AG04450 (cell line): ENCODE data around the gene AKAP10. TPM values are rescaled to one million over a fixed set of nuclear protein-coding genes. Genes with fewer than 3 reads are reported as not detected.
"Not testable (repeated sequence)": the region's sequence is repeated elsewhere in the genome, so short reads cannot be mapped to it uniquely, and the experiment has no call there.

ENCODE experiments used
- CTCF ChIA-PET: fragments of 300-600, 350-600 bp; formaldehyde crosslinking; extraction: SDS; loops from one replicate; lab custom pipeline; 2022; ENCODE audit warnings: antibody characterized with exemption, inconsistent platforms; lab: Charles Lee
- POLR2A ChIA-PET: fragments of 350-600 bp; formaldehyde crosslinking; extraction: SDS; loops from one replicate; lab custom pipeline; 2021; ENCODE audit warnings: antibody characterized with exemption, inconsistent platforms; lab: Yijun Ruan, JAX
- DNase-seq: peaks from one replicate; pipeline ENCODE4 v3.0.0-alpha.2; 2011; ENCODE audit warnings: low read depth, low spot score
- H3K27ac ChIP-seq: one replicate; pipeline ENCODE4 v1.5.1; 2012; ENCODE audit warnings: low read depth, low read length, control low read depth
- H3K27me3 ChIP-seq: one replicate; pipeline ENCODE4 v1.6.0; 2012; ENCODE audit warnings: low read length; ENCODE audit not compliant: control insufficient read depth, insufficient read depth
- H3K4me3 ChIP-seq: 2 replicates; pipeline ENCODE4 v1.5.1; 2011; ENCODE audit warnings: mild to moderate bottlenecking, low read depth, low read length, control low read depth
- H3K9me3 ChIP-seq: 2 replicates; pipeline ENCODE4 v1.5.1; 2012; ENCODE audit warnings: low read length; ENCODE audit not compliant: control insufficient read depth, insufficient read depth
- polyA plus RNA-seq: library from polyadenylated mRNA; depleted of rRNA; stranded (reverse); fragments of >200 nt; gene quantifications from 2 replicates; pipeline ENCODE4 v1.2.3, GENCODE V29; 2011
- TF ChIP-seq, protein P1 (sequence below): IDR thresholded peaks from 2 replicates; pipeline ENCODE4 v1.5.1; 2011; ENCODE audit warnings: low read depth, low read length, control low read depth, inconsistent platforms

Gene AKAP10
- polyA plus RNA-seq, 1 experiment = 33.2 TPM

DNA sequence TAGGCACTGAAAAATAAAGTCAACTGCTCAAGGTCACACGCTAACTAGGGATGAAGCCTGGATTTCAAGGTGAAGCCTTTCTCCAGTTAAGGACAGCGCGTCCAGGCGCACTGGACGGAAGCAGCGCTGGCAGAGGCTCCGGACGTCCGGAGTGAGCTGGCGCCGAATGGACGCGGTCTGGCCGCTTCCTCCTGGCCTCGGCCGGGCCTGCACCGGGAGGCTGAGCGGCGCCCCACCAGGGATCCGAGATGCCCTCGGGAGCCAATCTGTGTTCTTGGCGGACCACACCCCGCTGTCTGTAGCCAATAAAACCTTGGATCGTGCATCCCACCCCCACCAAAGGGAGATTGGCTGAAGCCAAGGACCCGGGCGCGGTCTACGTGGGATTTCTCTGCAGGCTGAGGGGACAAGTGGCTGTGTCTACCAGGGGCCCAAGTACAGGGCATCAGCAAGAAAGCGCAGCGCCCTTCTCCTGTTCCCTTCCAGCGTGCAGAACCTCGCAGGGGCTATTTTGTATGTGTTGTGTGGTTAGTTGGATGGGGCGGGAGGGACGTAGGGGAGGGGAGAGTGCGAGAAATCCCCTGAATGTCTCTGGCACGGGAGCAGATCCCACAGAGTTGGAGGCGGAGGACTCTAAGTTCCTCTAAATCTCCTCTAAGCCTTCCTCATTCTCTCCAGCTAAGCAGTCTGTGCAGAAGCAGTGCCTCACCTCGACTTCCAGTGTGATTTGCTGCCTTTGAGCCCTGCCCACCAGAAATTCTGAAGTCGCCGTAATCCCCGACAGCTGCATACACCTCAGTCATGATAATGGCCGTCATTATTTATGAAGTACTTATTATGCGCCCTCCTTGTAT, 2.5 kb upstream of the AKAP10 start:
- DNase-seq = no peak
- Histone ChIP-seq H3K27ac (no peak overlapping the region), H3K27me3 (no peaks in the 10 kb centered on the region), H3K9me3 (peaks cover 4% of the 10 kb centered on the region), H3K4me3 (no peak overlapping the region)
- POLR2A ChIA-PET = no interaction called here
- TF ChIP-seq, protein P1, sequence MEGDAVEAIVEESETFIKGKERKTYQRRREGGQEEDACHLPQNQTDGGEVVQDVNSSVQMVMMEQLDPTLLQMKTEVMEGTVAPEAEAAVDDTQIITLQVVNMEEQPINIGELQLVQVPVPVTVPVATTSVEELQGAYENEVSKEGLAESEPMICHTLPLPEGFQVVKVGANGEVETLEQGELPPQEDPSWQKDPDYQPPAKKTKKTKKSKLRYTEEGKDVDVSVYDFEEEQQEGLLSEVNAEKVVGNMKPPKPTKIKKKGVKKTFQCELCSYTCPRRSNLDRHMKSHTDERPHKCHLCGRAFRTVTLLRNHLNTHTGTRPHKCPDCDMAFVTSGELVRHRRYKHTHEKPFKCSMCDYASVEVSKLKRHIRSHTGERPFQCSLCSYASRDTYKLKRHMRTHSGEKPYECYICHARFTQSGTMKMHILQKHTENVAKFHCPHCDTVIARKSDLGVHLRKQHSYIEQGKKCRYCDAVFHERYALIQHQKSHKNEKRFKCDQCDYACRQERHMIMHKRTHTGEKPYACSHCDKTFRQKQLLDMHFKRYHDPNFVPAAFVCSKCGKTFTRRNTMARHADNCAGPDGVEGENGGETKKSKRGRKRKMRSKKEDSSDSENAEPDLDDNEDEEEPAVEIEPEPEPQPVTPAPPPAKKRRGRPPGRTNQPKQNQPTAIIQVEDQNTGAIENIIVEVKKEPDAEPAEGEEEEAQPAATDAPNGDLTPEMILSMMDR = no peak
- CTCF ChIA-PET = interaction anchor here (1.1 kb wide), 1 partner anchor 13 kb away, joined by 4 read pairs; no protein-coding TSS in a partner anchor

DNA sequence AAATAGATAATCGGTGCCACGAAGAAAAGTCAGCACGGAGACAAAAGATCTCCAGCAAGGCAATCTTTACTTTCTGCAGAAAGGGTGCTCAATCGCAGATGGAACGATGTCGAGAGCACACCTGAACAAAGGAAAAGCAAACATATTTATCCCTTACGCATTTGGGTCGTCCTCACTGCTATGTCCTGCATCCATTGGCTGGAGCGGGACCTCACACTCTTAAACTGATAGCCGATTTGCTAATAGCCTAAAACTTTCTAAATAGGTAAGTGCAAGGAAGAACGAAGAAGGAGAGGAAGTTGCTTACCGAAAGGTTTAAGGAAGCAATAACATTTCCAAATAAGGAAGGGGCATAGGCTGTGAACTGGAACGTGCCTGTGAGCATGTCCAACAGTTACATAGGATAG, 1.2 kb upstream of the AKAP10 start:
- CTCF ChIA-PET = interaction anchor here (0.8 kb wide), 1 partner anchor 138 kb away, joined by 3 read pairs; no protein-coding TSS in a partner anchor

DNA sequence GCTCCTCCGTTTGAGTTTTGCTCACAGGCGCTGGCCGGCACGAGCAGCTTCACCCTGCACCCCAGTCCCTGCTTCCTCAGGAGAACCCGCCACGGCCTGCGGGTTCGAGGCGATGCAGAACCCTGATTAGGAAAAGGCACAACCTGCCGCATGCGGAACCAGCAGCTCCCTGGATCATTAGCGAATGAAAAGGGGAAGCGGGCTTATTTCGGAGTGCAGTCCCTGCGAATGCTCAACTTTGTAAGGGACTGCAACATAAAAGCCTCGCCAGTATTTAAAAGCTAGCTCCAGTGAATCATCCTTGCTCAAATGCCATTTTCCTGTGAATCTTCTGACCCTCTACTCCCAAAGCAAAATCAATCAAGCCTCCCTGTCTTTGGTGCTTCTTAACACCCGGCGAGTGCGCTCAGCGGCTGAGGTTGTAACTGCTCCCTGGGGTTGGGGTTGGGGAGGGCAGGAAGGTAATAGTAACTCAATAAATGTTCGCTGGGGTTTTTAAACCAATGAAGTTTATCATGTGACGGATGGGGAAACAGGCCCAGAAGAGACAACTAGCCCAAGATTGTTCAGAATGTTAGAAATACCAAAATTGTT, 678 bp upstream of the AKAP10 start:
- POLR2A ChIA-PET = no interaction called here
- no peak for DNase-seq
- Histone ChIP-seq H3K27me3 (no peaks in the 10 kb centered on the region), H3K9me3 (peaks cover 4% of the 10 kb centered on the region), H3K27ac (peak overlapping the region; percentile 47), H3K4me3 (peak overlapping the region; percentile 92)
- TF ChIP-seq, protein P1 = no peak
- CTCF ChIA-PET = interaction anchor here (0.8 kb wide), 1 partner anchor 139 kb away, joined by 3 read pairs; no protein-coding TSS in a partner anchor

More for the DNA sequence above, 1.2 kb upstream of the AKAP10 start:
- H3K27ac ChIP-seq = no peak overlapping the region
- POLR2A ChIA-PET = no interaction called here
- TF ChIP-seq, protein P1 = no peak
- no peak for DNase-seq
- peaks cover 4% of the 10 kb centered on the region for H3K9me3 ChIP-seq
- no peak overlapping the region for H3K4me3 ChIP-seq
- no peaks in the 10 kb centered on the region for H3K27me3 ChIP-seq

DNA sequence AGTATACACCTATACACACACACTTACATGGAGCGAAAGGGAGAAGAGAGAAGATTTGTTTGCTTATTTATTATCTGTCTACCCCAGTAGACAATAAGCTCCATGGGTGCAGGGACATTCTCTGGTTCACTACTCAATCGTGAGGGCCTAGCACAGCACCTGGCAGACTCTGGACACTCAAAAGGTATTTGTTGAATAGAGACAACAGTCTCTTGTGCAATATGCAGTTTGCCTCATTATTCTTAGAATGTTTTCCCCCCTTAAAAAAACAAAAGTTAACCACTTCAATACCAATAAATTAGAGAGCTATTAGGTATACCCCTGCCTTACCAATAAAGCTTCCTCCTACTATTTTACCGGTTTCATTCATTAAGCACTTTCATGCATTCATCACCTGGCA, 2.0 kb downstream of the AKAP10 start:
- no peaks in the 10 kb centered on the region for H3K27me3 ChIP-seq
- no peak for DNase-seq
- TF ChIP-seq, protein P1 = no peak
- POLR2A ChIA-PET = no interaction called here
- CTCF ChIA-PET = interaction anchor here (2.4 kb wide), 1 partner anchor 17 kb away, joined by 11 read pairs; no protein-coding TSS in a partner anchor
- H3K4me3 ChIP-seq = no peak overlapping the region
- H3K27ac ChIP-seq = no peak overlapping the region
- H3K9me3 ChIP-seq = peaks cover 4% of the 10 kb centered on the region

DNA sequence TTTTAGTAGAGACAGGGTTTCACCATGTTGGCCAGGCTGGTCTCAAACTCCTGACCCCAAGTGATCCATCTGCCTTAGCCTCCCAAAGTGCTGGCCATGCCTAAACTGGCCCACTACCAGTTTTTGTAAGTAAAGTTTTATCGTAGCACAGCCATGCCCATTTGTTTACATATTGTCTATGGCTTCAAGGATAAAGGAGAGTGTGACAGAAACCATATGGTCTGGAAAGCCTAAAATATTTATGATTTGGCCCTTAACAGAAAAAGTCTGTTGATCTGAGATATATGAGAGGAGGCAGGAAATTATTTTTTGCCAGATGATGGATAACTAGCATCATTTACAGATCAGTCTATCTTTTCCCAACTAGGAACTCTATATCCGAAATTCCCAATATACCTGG, 4.5 kb downstream of the AKAP10 start:
- Histone ChIP-seq H3K27me3 (no peaks in the 10 kb centered on the region), H3K27ac (no peak overlapping the region), H3K4me3 (no peak overlapping the region), H3K9me3 (no peaks in the 10 kb centered on the region; the same call in 1 of the 2 replicates)
- ChIA-PET POLR2A (no interaction called here), CTCF (interaction anchor here (0.5 to 0.7 kb wide), 2 partner anchors 20 to 66 kb away, joined by 5 to 7 read pairs; no protein-coding TSS in a partner anchor)
- TF ChIP-seq, protein P1 = no peak
- DNase-seq = no peak

DNA sequence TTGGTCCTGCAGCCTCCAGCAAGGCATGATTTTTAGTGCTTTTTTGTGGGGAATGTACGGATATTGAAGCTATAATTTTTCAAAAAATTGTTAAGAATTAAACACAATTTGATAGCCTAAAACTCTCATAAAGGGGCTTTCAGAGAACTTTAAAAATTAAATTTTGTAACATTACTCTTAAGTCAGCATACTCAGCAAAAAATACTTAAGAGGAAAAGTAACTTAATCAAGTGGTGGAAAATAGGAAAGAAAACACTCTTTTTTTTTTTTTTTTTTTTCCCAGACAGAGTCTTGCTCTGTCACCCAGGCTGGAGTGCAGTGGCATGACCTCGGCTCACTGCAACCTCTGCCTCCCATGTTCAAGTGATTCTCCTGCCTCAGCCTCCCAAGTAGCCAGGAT, 14.7 kb downstream of the AKAP10 start:
- CTCF ChIA-PET = interaction anchor here (0.7 kb wide), 1 partner anchor 15 kb away, joined by 3 read pairs; no protein-coding TSS in a partner anchor

More for the DNA sequence above, 14.7 kb downstream of the AKAP10 start:
- H3K9me3 ChIP-seq, H3K27me3 ChIP-seq, POLR2A ChIA-PET, H3K4me3 ChIP-seq, H3K27ac ChIP-seq, DNase-seq: not testable (repeated sequence)
